Panc1 (cell line): Measurements from ENCODE around the gene CBX2.

Source experiments
- CTCF ChIP-seq: fragments of 450-650 bp; IDR thresholded peaks from 2 replicates; pipeline ENCODE4 v1.5.1; 2017; ENCODE audit warnings: mild to moderate bottlenecking
- POLR2AphosphoS5 ChIP-seq: IDR thresholded peaks from 2 replicates; pipeline ENCODE4 v1.6.1; 2012; ENCODE audit warnings: mild to moderate bottlenecking, low read depth, low read length, moderate library complexity
- REST ChIP-seq, 2 experiments: IDR thresholded peaks; 2 replicates each; pipeline ENCODE4 v1.6.1; 2011 to 2012; ENCODE audit warnings: low read depth in 2 of 2, control low read depth in 1 of 2, low read length in 1 of 2, mild to moderate bottlenecking in 1 of 2, moderate library complexity in 1 of 2; ENCODE audit not compliant: insufficient read depth in 1 of 2
- SIN3A ChIP-seq: IDR thresholded peaks from 2 replicates; pipeline ENCODE4 v1.6.1; 2012; ENCODE audit warnings: low read depth, mild to moderate bottlenecking, low read length, moderate library complexity, borderline replicate concordance; ENCODE audit not compliant: insufficient read depth
- TCF7L2 ChIP-seq: IDR thresholded peaks from 2 replicates; pipeline ENCODE4 v1.6.1; 2011; ENCODE audit warnings: mild to moderate bottlenecking, low read depth, low read length, inconsistent platforms

GRCh38 chr17:79775632-79776031 lies 2.3 kb upstream of the CBX2 start:
- no peak for TF ChIP-seq POLR2AphosphoS5
- TF ChIP-seq CTCF: no peak
- no peak for TF ChIP-seq TCF7L2
- no peak for TF ChIP-seq REST (IDR thresholded peaks at IDR 0.05; ENCODE audit: insufficient read depth in 1 of 2, low read depth in 2 of 2, low read length in 1 of 2)
- TF ChIP-seq SIN3A: no peak
